Islet of Langerhans (tissue), 1 donor: ENCODE results near the gene CFAP97D1.
"Not testable (repeated sequence)": the region's sequence is repeated elsewhere in the genome, so short reads cannot be mapped to it uniquely, and the experiment has no call there.

Source experiments
- FAIRE-seq: peaks from one replicate; lab custom pipeline; 2011; peaks lifted over from hg19 to GRCh38; lab: Jason Lieb, UNC

The CFAP97D1 gene

GRCh38 chr17:43768382-43768781 lies 11.9 kb upstream of the CFAP97D1 start:
- no peak for FAIRE-seq

GRCh38 chr17:43768943-43769342 lies 11.3 kb upstream of the CFAP97D1 start:
- FAIRE-seq: no peak

DNA sequence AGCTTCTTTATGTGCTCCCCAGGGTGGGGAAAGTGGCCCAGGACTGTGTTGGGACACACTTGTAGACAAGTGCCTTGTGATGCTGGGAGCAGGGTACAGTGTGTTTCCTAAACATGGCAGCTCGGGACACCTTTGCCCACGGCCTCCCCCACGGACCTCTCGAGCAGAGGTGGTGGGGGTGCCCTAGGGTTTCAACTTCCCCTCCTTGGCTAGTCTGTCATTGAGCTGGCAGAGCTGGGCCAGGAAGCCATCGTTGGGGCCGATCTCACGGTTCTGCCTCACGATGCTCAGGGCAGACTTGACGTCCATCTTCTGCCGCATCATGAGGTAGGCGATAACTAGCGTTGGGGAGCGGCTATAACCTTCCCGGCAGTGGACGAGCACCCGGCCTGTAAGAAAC lies 10.8 kb upstream of the CFAP97D1 start:
- FAIRE-seq: no peak

GRCh38 chr17:43769859-43770258 lies 10.4 kb upstream of the CFAP97D1 start:
- FAIRE-seq: no peak

DNA sequence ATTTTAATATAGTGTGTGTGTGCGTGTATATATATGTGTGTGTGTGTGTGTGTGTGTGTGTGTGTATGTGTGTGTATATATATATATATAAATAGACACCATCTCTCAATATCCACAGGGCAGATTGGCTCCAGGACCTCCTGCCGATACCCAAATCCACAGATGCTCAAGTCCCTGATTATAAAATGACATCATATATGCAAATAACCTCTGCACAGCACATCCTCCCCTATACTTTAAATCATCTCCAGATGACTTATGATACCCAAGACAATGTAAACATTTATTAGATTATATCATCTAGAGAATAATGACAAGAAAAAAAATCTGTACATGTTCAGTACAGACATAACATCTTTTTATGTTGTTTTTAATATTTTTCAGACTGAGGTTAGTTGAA lies 9.3 kb upstream of the CFAP97D1 start:
- no peak for FAIRE-seq

DNA sequence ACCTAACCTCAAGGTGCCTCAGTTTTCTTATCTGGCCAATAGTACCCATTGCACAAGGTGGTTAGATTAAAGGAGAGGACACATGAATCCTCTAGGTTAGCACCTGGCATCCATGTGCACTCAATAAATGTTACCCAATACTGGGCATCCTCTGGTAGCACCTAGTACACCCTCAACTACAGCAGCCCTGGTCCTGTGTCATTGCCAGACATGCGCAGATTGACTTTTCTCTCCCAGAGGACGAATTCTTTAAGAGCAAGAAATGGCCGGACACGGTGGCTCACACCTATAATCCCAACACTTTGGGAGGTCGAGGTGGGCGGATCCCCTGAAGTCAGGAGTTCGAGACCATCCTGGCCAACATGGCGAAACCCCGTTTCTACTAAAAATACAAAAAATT lies 8.8 kb upstream of the CFAP97D1 start:
- no peak for FAIRE-seq

DNA sequence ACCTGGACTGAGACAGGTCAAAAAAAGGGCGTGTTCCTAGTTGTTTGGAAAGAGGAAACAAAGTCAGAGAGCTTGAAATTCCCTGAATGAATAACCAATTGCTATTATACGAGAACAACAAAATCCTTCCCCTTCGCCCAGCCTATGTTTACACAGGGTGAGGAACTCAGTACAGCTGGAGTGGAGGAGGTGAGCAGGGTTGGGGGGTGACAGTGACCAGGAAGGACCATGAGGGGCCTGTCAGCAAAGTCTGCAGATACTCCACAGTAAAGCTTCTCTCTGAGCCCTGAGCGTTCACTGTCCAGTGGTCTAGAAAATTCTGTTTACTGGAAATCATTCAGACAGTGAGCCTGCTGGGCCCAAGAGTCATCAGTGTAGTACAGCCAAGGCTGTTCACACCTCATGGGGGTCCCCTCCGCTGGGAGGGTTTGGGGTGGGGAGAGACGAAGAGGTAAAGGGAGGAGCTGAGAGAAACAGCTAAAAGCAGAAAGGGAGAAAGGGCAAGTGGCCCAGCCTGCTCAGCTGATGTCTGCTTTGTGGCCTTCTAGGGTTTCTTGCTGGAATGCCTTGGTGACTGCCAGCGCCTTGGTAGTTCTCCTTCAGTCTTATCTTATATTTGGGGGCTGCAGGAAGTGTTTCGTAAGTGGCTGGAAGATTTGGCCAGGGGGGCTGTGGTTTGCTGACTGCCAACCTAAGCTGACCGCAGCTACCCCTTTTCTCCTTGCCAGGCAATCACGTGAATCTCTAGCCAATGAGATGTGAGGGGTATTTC lies 7.2 kb upstream of the CFAP97D1 start:
- FAIRE-seq: no peak

GRCh38 chr17:43774304-43775250 lies 5.7 kb upstream of the CFAP97D1 start:
- no peak for FAIRE-seq

DNA sequence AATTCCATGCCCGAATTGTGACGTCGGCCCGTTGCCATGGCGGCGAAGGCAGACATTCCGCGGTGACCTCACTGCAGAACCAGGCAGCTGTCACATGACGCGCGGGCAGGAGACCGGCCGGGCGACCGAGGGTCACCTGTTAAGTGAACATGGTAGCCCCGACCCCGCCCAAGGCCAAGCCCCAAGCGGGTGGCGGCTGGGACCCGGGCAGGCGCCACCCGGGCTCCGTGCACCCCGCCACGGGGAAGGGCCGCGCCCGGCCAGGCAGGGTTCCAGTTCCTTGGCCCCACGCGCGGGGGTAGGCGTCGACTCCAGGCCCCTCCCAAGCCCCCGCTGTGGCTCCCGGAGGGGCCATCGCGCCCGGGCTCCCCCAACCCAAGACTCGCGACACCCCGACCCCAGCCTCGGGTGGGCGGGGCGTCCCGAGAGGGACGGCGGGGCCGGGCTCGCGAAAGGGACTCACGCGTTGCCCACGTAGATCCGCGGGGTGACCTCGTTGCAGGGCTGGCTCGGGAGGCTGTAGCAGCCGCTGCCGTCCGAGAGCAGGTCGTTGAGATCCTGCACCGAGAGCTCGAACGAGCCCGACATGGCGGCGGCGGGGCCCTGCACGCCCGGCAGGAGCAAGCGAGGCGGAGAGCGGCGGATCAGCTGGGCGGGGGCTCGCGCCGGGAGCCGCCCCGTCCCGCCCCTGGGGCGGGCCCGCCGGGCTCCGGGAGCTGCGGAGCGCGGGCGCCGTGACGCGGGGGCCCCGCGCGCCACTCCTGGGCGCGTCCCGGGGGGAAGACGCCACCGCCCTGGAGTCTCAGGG lies 1.7 kb upstream of the CFAP97D1 start, which contains the start of gene DUSP3:
TSS of gene DUSP3 (minus strand) at position 641 of the 808 bp plus-strand sequence. CDS start at position 588, 53 bp downstream.
- peak; percentile 21 for FAIRE-seq

- FAIRE-seq: no peak
Observed at GRCh38 chr17:43779145-43780125, 800 bp upstream of the CFAP97D1 start.

DNA sequence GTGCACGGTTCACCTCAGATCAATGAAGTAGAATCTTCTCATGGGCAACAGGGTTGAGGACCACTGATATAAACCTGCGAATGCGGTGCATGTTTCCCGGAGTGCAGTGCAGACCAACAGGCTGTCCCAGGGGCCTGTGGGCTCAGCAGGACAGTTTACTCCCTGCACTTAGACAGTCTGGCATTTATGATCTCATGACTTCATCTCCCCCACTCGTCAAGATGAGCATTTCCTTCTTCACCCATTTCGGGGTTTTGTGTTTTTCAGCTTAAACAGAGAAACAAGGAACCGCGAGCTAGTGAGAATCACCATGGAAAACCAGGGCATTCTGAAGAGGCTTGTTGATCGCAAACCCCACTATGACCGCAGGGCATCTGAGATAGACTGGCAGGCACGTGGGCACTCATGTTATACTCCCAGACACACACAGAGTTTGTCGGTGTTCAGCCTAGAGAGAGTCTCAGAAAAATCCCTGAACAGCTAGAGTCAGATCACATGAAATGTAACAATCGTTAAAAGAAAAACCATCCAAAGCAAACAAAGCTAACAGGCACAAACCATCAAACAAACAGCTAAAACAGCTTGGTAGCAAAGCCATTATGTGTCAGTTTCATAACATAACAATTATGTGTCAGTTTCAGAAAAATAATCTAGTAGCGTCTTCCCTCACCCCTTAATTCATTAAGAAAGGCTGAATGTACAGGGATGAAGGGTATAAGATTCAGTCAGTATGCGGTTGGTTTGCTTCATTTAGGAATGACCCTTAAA lies 2.9 kb downstream of the CFAP97D1 start:
- no peak for FAIRE-seq

GRCh38 chr17:43784068-43784467 lies 3.8 kb downstream of the CFAP97D1 start:
- FAIRE-seq: no peak

- FAIRE-seq: no peak
Observed at GRCh38 chr17:43784628-43785101, 4.4 kb downstream of the CFAP97D1 start.

- no peak for FAIRE-seq
Observed at GRCh38 chr17:43787728-43788127, 7.5 kb downstream of the CFAP97D1 start.

DNA sequence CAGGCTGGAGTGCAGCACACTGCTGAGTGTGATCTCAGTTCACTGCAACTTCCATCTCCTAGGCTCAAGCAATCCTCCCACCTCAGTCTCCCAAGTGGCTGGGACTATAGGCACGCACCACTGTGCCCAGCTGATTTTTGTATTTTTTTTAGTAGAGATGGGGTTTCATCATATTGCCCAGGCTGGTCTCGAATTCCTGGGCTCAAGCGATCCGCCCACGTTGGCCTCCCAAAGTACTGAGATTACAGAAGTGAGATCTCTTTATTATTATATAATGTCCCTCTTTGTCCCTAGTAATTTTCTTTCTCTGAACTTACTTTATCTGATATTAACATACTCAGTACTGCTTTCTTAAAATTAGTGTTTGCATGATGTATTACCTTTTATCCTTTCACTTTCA lies 8.3 kb downstream of the CFAP97D1 start:
- FAIRE-seq: no peak

DNA sequence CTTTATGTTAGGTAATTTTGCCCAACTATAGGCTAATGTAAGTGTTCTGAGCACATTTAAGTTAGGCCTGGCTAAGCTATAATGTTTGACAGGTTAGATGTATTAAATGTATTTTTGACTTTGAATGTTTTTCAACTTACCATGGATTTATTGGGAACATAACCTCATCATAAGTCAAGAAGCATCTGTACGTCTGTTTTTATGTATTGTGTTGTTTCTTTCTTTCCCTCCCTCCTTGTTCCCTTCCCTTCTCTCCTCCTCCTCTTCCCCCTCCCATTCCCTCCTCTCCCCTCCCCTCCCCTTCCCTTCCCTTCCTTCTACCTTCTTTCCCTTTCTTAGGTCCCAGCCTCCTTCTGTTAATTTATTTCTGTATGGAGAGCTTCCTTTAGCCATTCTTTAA lies 9.2 kb downstream of the CFAP97D1 start:
- FAIRE-seq: no peak

DNA sequence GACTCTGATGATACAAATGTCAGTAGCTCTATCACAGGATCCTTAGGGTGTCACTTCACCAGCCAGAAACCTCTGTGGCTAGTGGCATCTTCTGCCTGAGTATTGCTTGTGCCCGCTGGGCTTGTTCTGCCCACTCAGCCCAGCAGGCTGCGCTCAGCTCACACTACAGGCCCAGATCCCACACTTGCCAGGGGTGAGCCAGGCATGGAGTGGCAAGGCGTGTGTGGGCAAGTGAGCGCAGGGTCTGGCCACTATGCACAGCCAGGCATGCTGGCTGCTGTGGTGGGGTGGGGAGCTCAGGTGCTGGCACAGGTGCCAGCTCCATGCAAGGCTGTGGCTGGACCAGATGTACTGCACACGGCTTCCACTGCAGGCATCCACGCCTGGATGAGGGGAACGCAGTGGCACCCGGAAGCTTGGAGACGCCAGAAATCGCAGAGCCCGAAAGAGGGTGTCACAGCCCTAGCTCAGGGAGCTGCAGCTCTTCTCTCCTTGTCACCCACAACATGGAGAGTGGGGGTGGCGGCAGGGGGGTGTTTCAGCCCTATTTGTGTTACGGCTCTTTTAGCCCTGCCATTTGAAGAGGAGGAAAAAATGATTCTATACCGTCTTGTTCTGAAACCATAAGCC lies 10.2 kb downstream of the CFAP97D1 start:
- no peak for FAIRE-seq

GRCh38 chr17:43791589-43791988 lies 11.4 kb downstream of the CFAP97D1 start:
- no peak for FAIRE-seq

DNA sequence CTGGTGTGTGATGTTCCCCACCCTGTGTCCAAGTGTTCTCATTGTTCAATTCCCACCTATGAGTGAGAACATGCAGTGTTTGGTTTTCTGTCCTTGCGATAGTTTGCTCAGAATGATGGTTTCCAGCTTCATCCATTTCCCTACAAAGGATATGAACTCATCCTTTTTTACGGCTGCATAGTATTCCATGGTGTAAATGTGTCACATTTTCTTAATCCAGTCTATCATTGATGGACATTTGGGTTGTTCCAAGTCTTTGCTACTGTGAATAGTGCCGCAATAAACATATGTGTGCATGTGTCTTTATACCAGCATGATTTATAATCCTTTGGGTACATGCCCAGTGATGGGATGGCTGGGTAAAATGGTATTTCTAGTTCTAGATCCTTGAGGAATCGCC lies 12.4 kb downstream of the CFAP97D1 start:
- not testable (repeated sequence) for FAIRE-seq

- not testable (repeated sequence) for FAIRE-seq
Observed at GRCh38 chr17:43798024-43798423, 17.8 kb downstream of the CFAP97D1 start.
